Fibroblast of villous mesenchyme (primary cell): ENCODE measurements around the gene PTPRK. TPM values are rescaled to one million over a fixed set of nuclear protein-coding genes. Genes with fewer than 3 reads are reported as not detected.

Source experiments
- DNase-seq: peaks from one replicate; pipeline ENCODE4 v3.0.0-alpha.2; 2010; ENCODE audit warnings: low read depth
- H3K4me3 ChIP-seq: 2 replicates; pipeline ENCODE4 v1.5.1; 2011; ENCODE audit warnings: low read depth, mild to moderate bottlenecking, low read length
- total RNA-seq: library from RNA; depleted of rRNA; stranded (reverse); fragments of >200 nt; gene quantifications from 2 replicates; pipeline ENCODE4 v1.2.3, GENCODE V29; 2012
- TF ChIP-seq, protein P1 (sequence below): IDR thresholded peaks from 2 replicates; pipeline ENCODE4 v1.5.1; 2012; ENCODE audit warnings: low read depth, mild to moderate bottlenecking, low read length; ENCODE audit not compliant: insufficient read depth

PTPRK gene
- total RNA-seq, 1 donor: 70.0 TPM

DNA sequence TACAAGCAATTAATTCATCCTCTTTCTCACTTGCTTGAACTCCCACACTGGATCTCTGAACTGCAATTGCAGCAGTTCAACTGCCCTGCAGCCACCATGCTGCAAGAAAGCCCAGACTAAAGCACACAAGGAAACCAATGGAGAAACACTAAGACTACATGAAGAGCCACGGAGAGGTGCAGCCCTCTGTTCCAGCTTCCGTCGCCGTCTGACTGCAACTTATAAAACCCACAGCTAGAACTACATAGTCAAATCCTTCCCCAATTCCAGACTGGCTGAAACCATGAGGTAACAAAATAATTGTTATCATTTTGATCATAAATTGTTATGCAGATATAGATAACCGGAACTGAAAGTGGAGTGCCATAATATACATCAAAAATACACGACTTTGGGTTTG, 598.4 kb downstream of the PTPRK start:
- no peak overlapping the region for H3K4me3 ChIP-seq
- TF ChIP-seq, protein P1, sequence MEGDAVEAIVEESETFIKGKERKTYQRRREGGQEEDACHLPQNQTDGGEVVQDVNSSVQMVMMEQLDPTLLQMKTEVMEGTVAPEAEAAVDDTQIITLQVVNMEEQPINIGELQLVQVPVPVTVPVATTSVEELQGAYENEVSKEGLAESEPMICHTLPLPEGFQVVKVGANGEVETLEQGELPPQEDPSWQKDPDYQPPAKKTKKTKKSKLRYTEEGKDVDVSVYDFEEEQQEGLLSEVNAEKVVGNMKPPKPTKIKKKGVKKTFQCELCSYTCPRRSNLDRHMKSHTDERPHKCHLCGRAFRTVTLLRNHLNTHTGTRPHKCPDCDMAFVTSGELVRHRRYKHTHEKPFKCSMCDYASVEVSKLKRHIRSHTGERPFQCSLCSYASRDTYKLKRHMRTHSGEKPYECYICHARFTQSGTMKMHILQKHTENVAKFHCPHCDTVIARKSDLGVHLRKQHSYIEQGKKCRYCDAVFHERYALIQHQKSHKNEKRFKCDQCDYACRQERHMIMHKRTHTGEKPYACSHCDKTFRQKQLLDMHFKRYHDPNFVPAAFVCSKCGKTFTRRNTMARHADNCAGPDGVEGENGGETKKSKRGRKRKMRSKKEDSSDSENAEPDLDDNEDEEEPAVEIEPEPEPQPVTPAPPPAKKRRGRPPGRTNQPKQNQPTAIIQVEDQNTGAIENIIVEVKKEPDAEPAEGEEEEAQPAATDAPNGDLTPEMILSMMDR: no peak
- DNase-seq: no peak

DNA sequence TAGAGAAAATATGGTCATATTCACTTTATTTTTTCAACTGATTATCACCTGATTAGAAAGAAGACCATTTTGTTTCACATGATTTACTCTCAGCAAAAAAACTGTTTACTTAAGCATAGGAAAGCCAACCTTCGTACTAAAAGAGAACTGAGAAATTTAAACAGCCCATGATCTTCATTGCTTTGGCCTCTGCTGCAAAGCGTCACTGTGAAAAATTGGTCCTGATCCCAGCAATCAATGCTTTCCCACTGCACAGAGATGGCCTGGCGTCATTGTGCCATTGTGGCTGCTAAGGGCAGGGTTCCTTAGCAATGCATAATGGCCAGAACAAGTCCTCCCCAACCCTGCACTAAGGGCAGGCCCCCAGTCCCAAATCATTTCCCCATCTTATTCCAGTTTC, 599.6 kb downstream of the PTPRK start:
- H3K4me3 ChIP-seq: no peak overlapping the region
- DNase-seq: no peak
- TF ChIP-seq, protein P1: no peak
